Measurements from ENCODE around the gene SVOPL. TPM values are rescaled to one million over a fixed set of nuclear protein-coding genes. Genes with fewer than 3 reads are reported as not detected.

SVOPL gene
- polyA plus RNA-seq, 2 donors, result 0.10 to 0.13 TPM

DNA sequence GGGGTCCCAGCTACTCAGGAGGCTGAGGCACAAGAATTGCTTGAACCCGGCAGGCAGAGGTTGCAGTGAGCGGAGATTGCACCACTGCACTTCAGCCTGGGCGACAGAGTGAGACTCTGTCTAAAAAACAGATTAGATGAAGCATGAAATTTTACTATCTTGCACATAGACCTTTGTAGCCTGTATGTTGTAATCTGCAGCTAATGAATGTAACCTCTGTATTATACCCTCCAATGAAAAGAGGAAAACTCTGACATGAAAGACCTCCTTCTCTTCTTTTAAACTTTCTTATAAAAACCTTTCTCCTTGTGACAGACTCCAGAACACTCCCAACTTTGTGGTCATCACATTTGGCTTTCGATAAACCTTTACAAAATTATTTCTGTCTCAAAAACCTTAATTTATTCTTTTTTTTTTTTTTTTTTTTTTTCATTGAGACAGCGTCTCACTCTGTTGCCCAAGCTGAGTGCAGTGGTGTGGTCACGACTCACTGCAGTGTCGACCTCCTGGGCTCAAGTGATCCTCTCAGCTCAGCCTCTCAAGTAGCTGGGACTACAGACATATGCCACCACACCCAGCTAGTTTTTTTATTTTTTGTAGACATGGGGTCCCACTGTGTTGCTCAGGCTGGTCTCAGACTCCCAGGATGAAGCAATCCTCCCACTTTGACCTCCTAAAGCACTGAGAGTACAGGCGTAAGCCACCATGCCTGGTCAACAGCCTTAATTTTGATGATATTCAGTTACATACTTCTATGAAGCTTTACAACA lies 97.4 kb downstream of the SVOPL start:
- Histone ChIP-seq H3K27me3 (ENCODE audit: control insufficient read depth in 1 of 2, insufficient read depth in 2 of 2, low read length in 2 of 2) (no peaks in the 10 kb centered on the region), H3K9me3 (ENCODE audit: control insufficient read depth in 2 of 2, insufficient read depth in 1 of 2, low read depth in 1 of 2, low read length in 1 of 2) (no peaks in the 10 kb centered on the region), H3K4me1 (ENCODE audit: control insufficient read depth in 2 of 2, insufficient read depth in 2 of 2, low read length in 1 of 2) (no peaks in the 10 kb centered on the region), H3K27ac (ENCODE audit: low read depth in 2 of 2, low read length in 1 of 2) (no peak overlapping the region), H3K4me3 (ENCODE audit: low read depth in 1 of 2, low read length in 2 of 2) (no peak overlapping the region), H3K36me3 (ENCODE audit: control insufficient read depth in 2 of 2, insufficient read depth in 2 of 2, low read length in 1 of 2) (no peaks in the 10 kb centered on the region)
- WGBS, 2 donors, result 89% methylated on average over 8 of the region's 8 CpGs

DNA sequence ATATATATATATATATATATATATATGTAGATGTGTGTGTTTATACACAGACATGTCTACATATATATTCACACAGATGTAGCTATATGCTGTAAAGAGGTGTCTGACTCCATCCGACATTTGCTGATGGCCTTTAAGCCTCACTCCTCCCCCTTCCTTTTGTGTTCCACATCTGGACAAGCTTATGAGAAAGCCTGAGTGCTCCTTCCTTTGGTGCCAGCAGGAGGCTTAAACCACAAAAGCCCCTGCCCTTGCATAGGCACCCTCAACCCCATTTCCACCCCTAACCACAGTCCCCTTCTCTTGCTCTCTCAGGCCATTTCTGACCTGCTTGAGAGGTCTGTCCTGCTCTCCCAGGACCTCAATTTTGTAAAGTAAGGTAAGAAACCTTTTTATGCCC lies 98.7 kb downstream of the SVOPL start:
- 67 to 71% methylated on average over 1 of the region's 1 CpG for WGBS, 2 donors
- Histone ChIP-seq H3K36me3 (ENCODE audit: control insufficient read depth in 2 of 2, insufficient read depth in 2 of 2, low read length in 1 of 2) (no peaks in the 10 kb centered on the region), H3K9me3 (ENCODE audit: control insufficient read depth in 2 of 2, insufficient read depth in 1 of 2, low read depth in 1 of 2, low read length in 1 of 2) (no peaks in the 10 kb centered on the region), H3K4me1 (ENCODE audit: control insufficient read depth in 2 of 2, insufficient read depth in 2 of 2, low read length in 1 of 2) (no peaks in the 10 kb centered on the region), H3K27ac (ENCODE audit: low read depth in 2 of 2, low read length in 1 of 2) (no peak overlapping the region), H3K4me3 (ENCODE audit: low read depth in 1 of 2, low read length in 2 of 2) (no peak overlapping the region), H3K27me3 (ENCODE audit: control insufficient read depth in 1 of 2, insufficient read depth in 2 of 2, low read length in 2 of 2) (no peaks in the 10 kb centered on the region)

- no peaks in the 10 kb centered on the region for H3K4me1 ChIP-seq (ENCODE audit: control insufficient read depth in 2 of 2, insufficient read depth in 2 of 2, low read length in 1 of 2)
- no peaks in the 10 kb centered on the region for H3K27me3 ChIP-seq (ENCODE audit: control insufficient read depth in 1 of 2, insufficient read depth in 2 of 2, low read length in 2 of 2)
- no peaks in the 10 kb centered on the region for H3K9me3 ChIP-seq (ENCODE audit: control insufficient read depth in 2 of 2, insufficient read depth in 1 of 2, low read depth in 1 of 2, low read length in 1 of 2)
- H3K4me3 ChIP-seq (ENCODE audit: low read depth in 1 of 2, low read length in 2 of 2), result no peak overlapping the region
- 44 to 65% methylated on average over 2 of the region's 2 CpGs for WGBS, 2 donors
- no peak overlapping the region for H3K27ac ChIP-seq (ENCODE audit: low read depth in 2 of 2, low read length in 1 of 2)
- H3K36me3 ChIP-seq (ENCODE audit: control insufficient read depth in 2 of 2, insufficient read depth in 2 of 2, low read length in 1 of 2), result no peaks in the 10 kb centered on the region
Observed at GRCh38 chr7:138595454-138595853, 105.7 kb downstream of the SVOPL start.

DNA sequence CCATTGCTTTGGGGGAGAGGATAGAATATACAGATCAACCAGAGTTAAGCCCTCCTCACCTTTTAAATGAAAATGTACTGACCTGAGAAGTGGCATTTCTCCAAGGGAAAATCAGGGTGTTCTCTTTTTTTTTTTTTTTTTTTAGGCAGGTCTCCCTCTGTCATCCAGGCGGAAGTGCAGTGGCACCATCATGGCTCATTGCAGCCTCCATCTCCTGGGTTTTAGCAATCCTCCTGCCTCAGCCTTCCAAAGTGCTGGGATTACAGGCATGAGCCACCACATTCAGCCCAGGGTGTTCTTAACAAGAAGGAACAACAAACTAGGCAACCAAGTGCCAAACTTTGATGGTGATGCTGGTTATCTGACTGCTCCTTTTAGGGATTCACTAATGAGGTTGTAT lies 111.0 kb downstream of the SVOPL start:
- H3K9me3 ChIP-seq (ENCODE audit: control insufficient read depth in 2 of 2, insufficient read depth in 1 of 2, low read depth in 1 of 2, low read length in 1 of 2), result no peaks in the 10 kb centered on the region
- no peak overlapping the region for H3K27ac ChIP-seq (ENCODE audit: low read depth in 2 of 2, low read length in 1 of 2)
- WGBS, 2 donors, result 98 to 100% methylated on average over 1 of the region's 1 CpG
- no peaks in the 10 kb centered on the region for H3K36me3 ChIP-seq (ENCODE audit: control insufficient read depth in 2 of 2, insufficient read depth in 2 of 2, low read length in 1 of 2)
- H3K4me1 ChIP-seq (ENCODE audit: control insufficient read depth in 2 of 2, insufficient read depth in 2 of 2, low read length in 1 of 2), result no peaks in the 10 kb centered on the region
- no peak overlapping the region for H3K4me3 ChIP-seq (ENCODE audit: low read depth in 1 of 2, low read length in 2 of 2)
- no peaks in the 10 kb centered on the region for H3K27me3 ChIP-seq (ENCODE audit: control insufficient read depth in 1 of 2, insufficient read depth in 2 of 2, low read length in 2 of 2)

DNA sequence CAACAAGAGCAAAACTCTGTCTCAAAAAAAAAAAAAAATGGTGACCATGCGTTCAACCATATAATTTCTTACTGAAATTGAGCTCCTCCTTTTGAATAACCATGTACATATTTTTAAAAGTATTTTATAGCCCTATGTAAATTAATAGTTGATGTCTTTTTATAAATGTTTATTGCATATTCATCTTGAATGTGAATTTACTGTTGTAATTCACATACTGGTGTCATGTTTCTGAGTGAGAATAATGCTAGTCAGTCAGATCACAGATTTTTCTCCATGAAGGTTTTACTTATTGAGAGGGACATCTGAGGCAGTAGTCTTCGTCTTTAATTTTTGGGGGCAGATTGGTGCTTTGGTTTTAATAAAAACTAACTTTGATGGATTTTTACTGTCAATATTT lies 112.2 kb downstream of the SVOPL start:
- no peaks in the 10 kb centered on the region for H3K9me3 ChIP-seq (ENCODE audit: control insufficient read depth in 2 of 2, insufficient read depth in 1 of 2, low read depth in 1 of 2, low read length in 1 of 2)
- no peaks in the 10 kb centered on the region for H3K4me1 ChIP-seq (ENCODE audit: control insufficient read depth in 2 of 2, insufficient read depth in 2 of 2, low read length in 1 of 2)
- no peaks in the 10 kb centered on the region for H3K27me3 ChIP-seq (ENCODE audit: control insufficient read depth in 1 of 2, insufficient read depth in 2 of 2, low read length in 2 of 2)
- no peak overlapping the region for H3K27ac ChIP-seq (ENCODE audit: low read depth in 2 of 2, low read length in 1 of 2)
- H3K4me3 ChIP-seq (ENCODE audit: low read depth in 1 of 2, low read length in 2 of 2), result no peak overlapping the region
- 96 to 98% methylated on average over 2 of the region's 2 CpGs for WGBS, 2 donors
- H3K36me3 ChIP-seq (ENCODE audit: control insufficient read depth in 2 of 2, insufficient read depth in 2 of 2, low read length in 1 of 2), result no peaks in the 10 kb centered on the region

- Histone ChIP-seq H3K27me3 (ENCODE audit: control insufficient read depth in 1 of 2, insufficient read depth in 2 of 2, low read length in 2 of 2) (no peaks in the 10 kb centered on the region), H3K4me1 (ENCODE audit: control insufficient read depth in 2 of 2, insufficient read depth in 2 of 2, low read length in 1 of 2) (no peaks in the 10 kb centered on the region), H3K27ac (ENCODE audit: low read depth in 2 of 2, low read length in 1 of 2) (no peak overlapping the region), H3K36me3 (ENCODE audit: control insufficient read depth in 2 of 2, insufficient read depth in 2 of 2, low read length in 1 of 2) (no peaks in the 10 kb centered on the region), H3K9me3 (ENCODE audit: control insufficient read depth in 2 of 2, insufficient read depth in 1 of 2, low read depth in 1 of 2, low read length in 1 of 2) (no peaks in the 10 kb centered on the region), H3K4me3 (ENCODE audit: low read depth in 1 of 2, low read length in 2 of 2) (no peak overlapping the region)
- 94 to 95% methylated on average over 4 of the region's 4 CpGs for WGBS, 2 donors
Observed at GRCh38 chr7:138587485-138587884, 113.7 kb downstream of the SVOPL start.

DNA sequence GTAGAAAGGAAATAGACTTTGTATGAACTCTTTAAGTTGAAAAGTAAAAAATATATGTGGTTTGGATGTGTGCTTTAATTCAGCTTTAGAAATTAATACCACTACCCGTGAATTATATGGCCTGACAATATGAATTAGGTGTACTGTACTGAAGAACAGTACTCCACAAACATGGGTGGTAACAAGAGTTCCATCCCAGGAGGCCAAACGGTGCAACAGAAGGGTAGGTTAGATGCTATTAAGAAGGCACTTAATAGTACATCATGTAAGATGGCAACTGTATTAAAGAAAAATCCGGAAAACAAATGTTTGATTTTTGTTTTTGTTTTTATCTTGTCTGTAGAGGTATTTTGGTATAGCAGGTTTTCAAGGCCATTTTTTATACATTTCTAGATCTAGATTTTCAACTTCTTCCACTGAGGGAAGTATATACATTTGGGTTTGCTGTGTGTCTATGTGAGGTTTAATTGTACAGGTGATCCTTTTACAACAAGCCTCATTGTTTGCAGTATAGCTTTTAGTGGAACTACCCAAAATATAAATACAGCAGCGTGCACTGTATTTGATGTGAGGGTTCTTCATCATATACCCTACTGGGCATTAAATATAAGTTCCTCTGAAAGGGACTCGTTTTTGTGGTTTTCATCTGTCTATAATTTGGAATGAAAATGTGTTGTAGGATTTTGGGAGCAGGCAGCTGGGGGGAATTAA lies 115.7 kb downstream of the SVOPL start:
- no peak overlapping the region for H3K4me3 ChIP-seq (ENCODE audit: low read depth in 1 of 2, low read length in 2 of 2)
- H3K27me3 ChIP-seq (ENCODE audit: control insufficient read depth in 1 of 2, insufficient read depth in 2 of 2, low read length in 2 of 2), result no peaks in the 10 kb centered on the region
- no peaks in the 10 kb centered on the region for H3K4me1 ChIP-seq (ENCODE audit: control insufficient read depth in 2 of 2, insufficient read depth in 2 of 2, low read length in 1 of 2)
- no peaks in the 10 kb centered on the region for H3K9me3 ChIP-seq (ENCODE audit: control insufficient read depth in 2 of 2, insufficient read depth in 1 of 2, low read depth in 1 of 2, low read length in 1 of 2)
- peaks cover 0 to 2% of the 10 kb centered on the region in 2 donors for H3K36me3 ChIP-seq (ENCODE audit: control insufficient read depth in 2 of 2, insufficient read depth in 2 of 2, low read length in 1 of 2)
- WGBS, 2 donors, result 85 to 89% methylated on average over 5 of the region's 5 CpGs
- H3K27ac ChIP-seq (ENCODE audit: low read depth in 2 of 2, low read length in 1 of 2), result no peak overlapping the region

- H3K36me3 ChIP-seq (ENCODE audit: control insufficient read depth in 2 of 2, insufficient read depth in 2 of 2, low read length in 1 of 2), result peaks cover 0 to 2% of the 10 kb centered on the region in 2 donors
- 84 to 88% methylated on average over 4 of the region's 4 CpGs for WGBS, 2 donors
- H3K9me3 ChIP-seq (ENCODE audit: control insufficient read depth in 2 of 2, insufficient read depth in 1 of 2, low read depth in 1 of 2, low read length in 1 of 2), result no peaks in the 10 kb centered on the region
- no peak overlapping the region for H3K4me3 ChIP-seq (ENCODE audit: low read depth in 1 of 2, low read length in 2 of 2)
- no peak overlapping the region for H3K27ac ChIP-seq (ENCODE audit: low read depth in 2 of 2, low read length in 1 of 2)
- no peaks in the 10 kb centered on the region for H3K27me3 ChIP-seq (ENCODE audit: control insufficient read depth in 1 of 2, insufficient read depth in 2 of 2, low read length in 2 of 2)
- no peaks in the 10 kb centered on the region for H3K4me1 ChIP-seq (ENCODE audit: control insufficient read depth in 2 of 2, insufficient read depth in 2 of 2, low read length in 1 of 2)
Observed at GRCh38 chr7:138584696-138585095, 116.5 kb downstream of the SVOPL start.

- no peaks in the 10 kb centered on the region for H3K9me3 ChIP-seq (ENCODE audit: control insufficient read depth in 2 of 2, insufficient read depth in 1 of 2, low read depth in 1 of 2, low read length in 1 of 2)
- peaks cover 0 to 2% of the 10 kb centered on the region in 2 donors for H3K36me3 ChIP-seq (ENCODE audit: control insufficient read depth in 2 of 2, insufficient read depth in 2 of 2, low read length in 1 of 2)
- H3K4me1 ChIP-seq (ENCODE audit: control insufficient read depth in 2 of 2, insufficient read depth in 2 of 2, low read length in 1 of 2), result no peaks in the 10 kb centered on the region
- no peak overlapping the region for H3K27ac ChIP-seq (ENCODE audit: low read depth in 2 of 2, low read length in 1 of 2)
- H3K4me3 ChIP-seq (ENCODE audit: low read depth in 1 of 2, low read length in 2 of 2), result no peak overlapping the region
- no peaks in the 10 kb centered on the region for H3K27me3 ChIP-seq (ENCODE audit: control insufficient read depth in 1 of 2, insufficient read depth in 2 of 2, low read length in 2 of 2)
Observed at GRCh38 chr7:138584283-138584682, 116.9 kb downstream of the SVOPL start.

GRCh38 chr7:138581065-138581464 lies 120.1 kb downstream of the SVOPL start:
- Histone ChIP-seq H3K36me3 (ENCODE audit: control insufficient read depth in 2 of 2, insufficient read depth in 2 of 2, low read length in 1 of 2) (peaks cover 0 to 2% of the 10 kb centered on the region in 2 donors), H3K27me3 (ENCODE audit: control insufficient read depth in 1 of 2, insufficient read depth in 2 of 2, low read length in 2 of 2) (no peaks in the 10 kb centered on the region), H3K27ac (ENCODE audit: low read depth in 2 of 2, low read length in 1 of 2) (no peak overlapping the region), H3K4me1 (ENCODE audit: control insufficient read depth in 2 of 2, insufficient read depth in 2 of 2, low read length in 1 of 2) (no peaks in the 10 kb centered on the region), H3K4me3 (ENCODE audit: low read depth in 1 of 2, low read length in 2 of 2) (no peak overlapping the region), H3K9me3 (ENCODE audit: control insufficient read depth in 2 of 2, insufficient read depth in 1 of 2, low read depth in 1 of 2, low read length in 1 of 2) (no peaks in the 10 kb centered on the region)
- 91 to 95% methylated on average over 4 of the region's 4 CpGs for WGBS, 2 donors
